SK-N-DZ (cell line): ENCODE data around the gene PTPRG.
A peak's percentile ranks its signal among the peaks of the same experiment; 100 is the strongest.

Experiments used
- DNase-seq: peaks from one replicate; pipeline ENCODE4 v3.0.0-alpha.2; 2015; ENCODE audit warnings: low spot score

Gene PTPRG

DNA sequence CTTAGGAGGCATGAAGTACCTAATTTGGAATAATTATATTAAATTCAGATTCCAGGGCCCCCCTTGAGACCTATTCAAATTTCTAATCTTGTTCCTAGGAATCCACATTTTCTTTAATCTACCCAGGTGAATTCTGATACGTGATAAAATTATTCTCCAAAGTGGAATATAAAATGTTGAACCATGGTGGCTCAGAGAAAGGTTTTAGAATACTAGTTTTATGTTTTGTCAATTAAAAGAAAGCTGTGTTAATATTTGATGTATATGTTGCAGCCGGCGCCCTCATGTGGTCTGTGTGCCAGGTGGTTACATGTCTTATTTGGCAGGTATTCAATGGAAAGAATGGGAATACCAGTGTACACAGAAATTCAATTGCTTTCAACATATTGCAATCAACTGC is 490.1 kb downstream of the PTPRG start:
- DNase-seq = peak; percentile 11

DNA sequence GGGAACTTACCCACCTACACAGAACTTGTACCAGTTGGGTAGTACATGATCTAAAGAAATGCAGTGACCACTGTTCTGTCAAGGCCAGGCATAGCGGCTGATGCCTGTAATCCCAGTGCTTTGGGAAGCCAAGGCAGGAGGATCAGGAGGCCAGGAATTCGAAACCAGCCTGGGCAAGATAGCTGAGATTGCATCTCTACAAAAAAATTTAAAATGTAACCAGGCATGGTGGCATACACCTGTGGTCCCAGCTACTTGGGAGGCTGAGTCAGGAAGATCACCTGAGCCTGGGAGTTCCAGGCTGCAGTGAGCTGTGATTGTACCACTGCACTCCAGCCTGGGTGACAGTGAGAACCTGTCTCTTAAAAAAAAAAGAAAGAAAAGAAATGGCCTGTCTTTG is 491.0 kb downstream of the PTPRG start:
- no peak for DNase-seq

GRCh38 chr3:62056658-62057057 is 495.3 kb downstream of the PTPRG start:
- DNase-seq = no peak

GRCh38 chr3:62057339-62058047 is 496.1 kb downstream of the PTPRG start:
- DNase-seq = no peak

DNA sequence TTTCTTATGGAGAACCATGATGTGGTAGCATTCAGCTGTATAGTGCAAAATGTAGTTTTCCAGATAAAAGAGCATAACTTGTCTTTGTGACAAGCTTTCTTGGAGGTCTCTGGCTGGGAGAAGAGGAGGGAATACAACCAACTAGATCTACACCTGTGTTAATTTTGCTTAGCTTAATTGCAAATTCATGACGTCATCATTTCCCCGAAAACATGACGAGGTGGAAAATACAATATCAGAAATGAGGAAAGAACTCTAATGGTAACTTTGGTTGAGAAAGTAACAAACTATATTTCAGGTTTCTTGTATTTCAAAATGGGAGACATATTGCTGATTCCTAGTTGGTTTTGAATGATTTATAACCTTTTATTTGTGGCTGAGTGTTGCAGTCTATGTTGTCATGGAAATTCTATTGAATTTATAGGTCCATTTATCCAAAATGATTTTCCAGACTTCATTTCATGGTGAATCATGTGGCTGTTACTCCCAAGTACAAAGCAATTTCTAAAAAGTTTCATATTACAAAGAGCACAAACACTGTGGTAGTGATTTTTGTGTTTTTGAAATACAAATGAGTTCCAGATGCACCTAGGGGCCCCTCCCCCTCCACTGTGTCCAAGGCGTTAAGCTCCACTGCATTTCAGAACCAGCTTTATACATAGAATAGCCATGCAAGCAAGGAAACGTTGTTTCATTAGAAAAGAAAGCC is 504.8 kb downstream of the PTPRG start:
- DNase-seq = no peak

DNA sequence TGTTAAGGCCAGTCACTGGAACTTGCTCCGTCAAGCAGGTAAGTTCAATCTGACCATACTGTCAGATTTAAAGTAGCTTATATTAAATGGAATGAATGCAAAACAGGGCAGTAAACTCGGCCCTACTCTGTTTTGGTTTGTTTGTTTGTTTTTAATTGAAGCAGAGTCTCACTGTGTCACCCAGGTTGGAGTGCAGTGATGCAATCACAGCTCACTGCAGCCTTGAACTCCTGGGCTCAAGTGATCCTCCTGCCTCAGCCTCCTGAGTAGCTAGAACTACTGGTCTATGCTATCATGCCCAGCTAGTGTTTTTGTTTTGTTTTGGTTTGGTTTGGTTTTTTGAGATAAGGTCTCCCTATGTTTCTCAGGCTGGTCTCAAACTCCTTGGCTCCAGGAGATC is 507.0 kb downstream of the PTPRG start:
- DNase-seq = no peak

DNA sequence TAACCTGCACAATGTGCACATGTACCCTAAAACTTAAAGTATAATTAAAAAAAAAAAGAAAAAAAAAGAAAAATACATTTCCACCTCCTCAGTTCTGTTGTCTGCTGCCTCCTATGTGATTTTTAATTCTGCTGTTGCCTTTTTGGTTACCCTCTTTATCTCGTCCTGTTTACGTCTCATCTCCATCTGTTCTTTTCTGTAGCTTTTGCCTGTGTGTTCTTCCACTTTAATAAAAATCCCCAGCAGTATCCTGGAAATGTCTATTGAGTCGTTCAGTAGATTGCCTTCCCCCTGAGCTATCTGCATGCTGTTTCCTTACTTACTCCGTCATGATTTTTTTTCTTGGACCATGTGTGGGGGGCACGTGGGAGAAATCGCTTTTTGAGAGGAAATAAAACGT is 509.5 kb downstream of the PTPRG start:
- no peak for DNase-seq

- DNase-seq = no peak
These were observed 511.7 kb downstream of the PTPRG start for GRCh38 chr3:62073038-62073437.

DNA sequence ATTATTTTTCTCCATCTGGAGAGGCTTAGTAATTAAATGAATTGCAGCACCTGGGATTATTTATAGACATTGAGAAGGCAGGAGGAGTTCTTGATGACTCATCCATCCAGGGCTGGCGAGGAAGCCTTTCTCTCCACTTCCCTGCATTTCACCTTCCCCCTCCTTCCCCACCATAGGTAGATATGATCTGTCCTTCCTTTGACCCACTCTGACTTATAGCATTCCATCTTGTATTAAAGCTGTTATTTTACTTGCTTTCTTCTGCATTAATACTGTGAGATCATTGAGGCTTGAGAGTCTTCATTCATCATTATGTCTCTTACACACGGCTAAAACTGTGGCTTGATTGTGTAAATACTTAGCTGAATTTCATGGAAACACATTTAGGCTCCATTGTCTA is 523.2 kb downstream of the PTPRG start:
- no peak for DNase-seq

GRCh38 chr3:62088472-62089104 is 527.2 kb downstream of the PTPRG start:
- DNase-seq = no peak

- DNase-seq = no peak
These were observed 528.7 kb downstream of the PTPRG start for GRCh38 chr3:62090066-62090465.

DNA sequence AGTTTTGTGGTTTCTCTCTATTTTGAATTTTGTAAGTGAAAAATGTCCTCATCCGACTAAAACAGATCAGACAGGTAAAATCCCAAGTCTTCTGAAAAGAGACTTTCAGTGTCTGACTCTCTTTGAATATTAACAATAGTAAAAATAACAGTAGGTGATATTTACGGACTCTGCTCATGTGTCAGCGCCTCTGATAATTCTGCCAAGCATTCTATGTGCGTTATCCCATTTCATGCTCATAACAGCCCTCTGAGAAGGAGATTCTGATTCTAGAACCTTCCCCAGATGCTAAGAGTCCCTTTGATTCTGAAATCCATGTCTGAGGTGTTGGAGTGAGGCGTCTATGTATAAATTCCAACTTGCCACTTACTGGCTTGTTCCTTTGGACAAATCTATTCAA is 529.1 kb downstream of the PTPRG start:
- DNase-seq = no peak

- DNase-seq = no peak
These were observed 531.7 kb downstream of the PTPRG start for GRCh38 chr3:62093025-62093424.

GRCh38 chr3:62094461-62094860 is 533.1 kb downstream of the PTPRG start:
- no peak for DNase-seq

- DNase-seq = no peak
These were observed 533.7 kb downstream of the PTPRG start for GRCh38 chr3:62095080-62095479.

GRCh38 chr3:62095756-62096155 is 534.4 kb downstream of the PTPRG start:
- DNase-seq = no peak

GRCh38 chr3:62096521-62096920 is 535.1 kb downstream of the PTPRG start:
- DNase-seq = no peak

DNA sequence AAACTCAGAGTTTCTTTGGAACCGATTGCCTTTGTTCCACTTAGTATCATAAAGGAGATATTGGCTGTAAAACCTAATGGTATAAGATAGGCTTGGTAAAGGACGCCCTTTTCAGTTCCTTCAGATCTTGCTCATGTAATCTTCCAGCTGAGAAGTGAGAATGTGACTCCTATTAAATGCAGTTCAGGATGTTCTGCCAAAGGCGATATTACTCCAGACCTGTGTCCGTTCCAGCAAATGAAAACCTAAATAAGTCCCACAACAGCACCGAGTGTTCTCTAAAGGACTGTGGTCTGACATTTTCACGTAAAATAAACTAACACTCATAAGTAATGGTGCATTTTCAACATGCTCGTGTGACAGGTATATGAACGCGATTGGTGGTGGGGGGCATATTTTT is 535.8 kb downstream of the PTPRG start:
- DNase-seq = no peak

- no peak for DNase-seq
These were observed 537.4 kb downstream of the PTPRG start for GRCh38 chr3:62098646-62099365.

GRCh38 chr3:62100282-62100989 is 539.1 kb downstream of the PTPRG start:
- DNase-seq = no peak

DNA sequence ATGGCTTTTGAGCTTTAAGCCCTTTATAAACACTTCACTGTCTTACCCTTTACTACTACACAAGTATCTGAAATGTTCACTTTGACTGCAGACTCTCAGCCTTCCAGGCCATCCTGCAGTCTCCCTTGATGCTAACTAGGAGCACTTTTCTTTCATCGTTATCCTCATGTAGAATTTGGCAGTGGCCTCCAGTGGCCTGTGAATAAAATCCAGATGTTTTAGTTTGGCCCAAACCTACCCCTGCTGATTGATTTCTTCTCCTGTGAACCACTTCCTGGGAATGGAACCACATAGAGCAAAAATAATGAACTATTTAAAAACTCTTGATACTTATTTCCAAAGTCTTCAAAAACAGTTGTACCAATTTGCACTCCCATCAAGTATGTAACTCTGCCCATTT is 540.1 kb downstream of the PTPRG start:
- no peak for DNase-seq

DNA sequence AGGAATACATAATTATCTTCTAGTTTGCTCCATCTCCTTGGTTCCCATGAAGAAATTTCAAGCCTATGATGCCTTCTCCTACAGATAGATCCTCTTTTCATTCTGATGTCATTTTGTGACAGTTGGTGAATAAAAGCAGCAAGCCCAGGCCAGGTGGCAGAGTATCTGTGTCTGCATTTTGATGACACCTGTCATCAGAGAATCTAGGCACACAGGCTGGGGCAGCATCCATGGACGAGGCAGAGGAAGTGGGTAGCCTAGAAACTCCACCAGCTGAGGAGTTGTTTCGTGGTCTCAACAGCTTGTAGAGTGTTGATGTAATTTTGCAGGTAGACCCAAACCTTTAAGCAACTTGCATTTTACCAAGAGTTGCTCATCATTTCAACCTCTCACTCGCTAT is 542.2 kb downstream of the PTPRG start:
- no peak for DNase-seq
